Panc1 (cell line): ENCODE results near the gene MCF2L2.

Experiments
- CTCF ChIP-seq: fragments of 450-650 bp; IDR thresholded peaks from 2 replicates; pipeline ENCODE4 v1.5.1; 2017; ENCODE audit warnings: mild to moderate bottlenecking
- POLR2AphosphoS5 ChIP-seq: IDR thresholded peaks from 2 replicates; pipeline ENCODE4 v1.6.1; 2012; ENCODE audit warnings: mild to moderate bottlenecking, low read depth, low read length, moderate library complexity
- REST ChIP-seq, 2 experiments: IDR thresholded peaks; 2 replicates each; pipeline ENCODE4 v1.6.1; 2011 to 2012; ENCODE audit warnings: low read depth in 2 of 2, control low read depth in 1 of 2, low read length in 1 of 2, mild to moderate bottlenecking in 1 of 2, moderate library complexity in 1 of 2; ENCODE audit not compliant: insufficient read depth in 1 of 2
- SIN3A ChIP-seq: IDR thresholded peaks from 2 replicates; pipeline ENCODE4 v1.6.1; 2012; ENCODE audit warnings: low read depth, mild to moderate bottlenecking, low read length, moderate library complexity, borderline replicate concordance; ENCODE audit not compliant: insufficient read depth
- TCF7L2 ChIP-seq: IDR thresholded peaks from 2 replicates; pipeline ENCODE4 v1.6.1; 2011; ENCODE audit warnings: mild to moderate bottlenecking, low read depth, low read length, inconsistent platforms

DNA sequence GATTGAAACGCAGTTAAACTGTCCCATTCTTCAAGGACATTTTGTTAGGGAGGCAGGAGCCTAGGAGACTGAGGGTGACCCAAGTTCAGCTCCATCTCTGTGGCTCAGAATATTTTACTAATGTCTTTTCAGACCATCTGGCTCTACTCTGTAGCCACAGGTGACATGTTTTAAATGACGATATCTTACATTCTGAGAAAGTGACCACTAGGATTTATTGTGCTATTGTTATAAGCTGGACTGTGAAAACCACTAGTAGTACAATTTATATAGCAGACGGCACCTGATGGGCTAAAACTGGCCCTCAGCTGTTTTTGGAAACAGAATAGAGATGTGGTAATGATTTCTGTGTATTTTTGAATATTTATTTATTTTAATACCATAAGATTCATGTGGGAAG is 55.5 kb downstream of the MCF2L2 start:
- TF ChIP-seq CTCF (no peak), POLR2AphosphoS5 (no peak), SIN3A (no peak), TCF7L2 (no peak), REST (IDR thresholded peaks at IDR 0.05; ENCODE audit: insufficient read depth in 1 of 2, low read depth in 2 of 2, low read length in 1 of 2) (no peak)
